ENCODE results near the gene PRKD1.

- TF ChIP-seq CTCF (conservative IDR thresholded peaks at IDR 0.05; ENCODE audit: low read depth, low read length) (no peak), EZH2 (IDR thresholded peaks at IDR 0.05; ENCODE audit: low read length, unreplicated experiment) (no peak), EZH2phosphoT487 (IDR thresholded peaks at IDR 0.05; ENCODE audit: borderline replicate concordance, low read length) (no peak)
Measured at GRCh38 chr14:29817767-29818405, 109.8 kb downstream of the PRKD1 start.
